NB4 (cell line): ENCODE data around the gene TBC1D8B.

Experiments
- MYC ChIP-seq: IDR thresholded peaks from 2 replicates; pipeline ENCODE4 v1.6.1; 2011; ENCODE audit warnings: low read depth, low read length
- POLR2A ChIP-seq: IDR thresholded peaks from 2 replicates; pipeline ENCODE4 v1.6.1; 2011; ENCODE audit warnings: mild to moderate bottlenecking; ENCODE audit not compliant: insufficient read length; ENCODE audit errors: extremely low read depth
- TF ChIP-seq, protein P1 (sequence below): IDR thresholded peaks from one replicate; pipeline ENCODE4 v1.5.1; 2012; ENCODE audit warnings: low read depth, low read length
- TF ChIP-seq, protein P2 (sequence below): IDR thresholded peaks from 2 replicates; pipeline ENCODE4 v1.6.1; 2011; ENCODE audit warnings: low read depth, low read length

DNA sequence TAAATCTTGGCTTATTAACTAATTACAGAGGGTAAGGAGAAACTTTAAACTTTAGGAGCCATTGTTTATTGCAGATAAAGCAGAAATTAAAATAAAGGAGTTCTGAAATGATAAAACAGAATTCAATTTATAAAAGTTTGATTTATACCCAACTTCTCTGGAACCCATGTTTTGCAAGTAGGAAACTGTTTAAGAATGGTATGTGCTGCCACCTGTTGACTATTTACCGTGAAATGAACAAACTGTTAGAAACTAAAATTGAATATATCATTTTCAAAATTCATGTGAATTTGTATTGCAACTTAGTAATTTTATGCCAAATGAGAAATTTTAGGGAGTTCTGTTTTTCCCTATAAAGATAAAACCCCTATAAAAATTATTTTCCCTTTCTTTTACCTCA, 11.0 kb upstream of the TBC1D8B start:
- TF ChIP-seq POLR2A: no peak
- TF ChIP-seq, protein P1, sequence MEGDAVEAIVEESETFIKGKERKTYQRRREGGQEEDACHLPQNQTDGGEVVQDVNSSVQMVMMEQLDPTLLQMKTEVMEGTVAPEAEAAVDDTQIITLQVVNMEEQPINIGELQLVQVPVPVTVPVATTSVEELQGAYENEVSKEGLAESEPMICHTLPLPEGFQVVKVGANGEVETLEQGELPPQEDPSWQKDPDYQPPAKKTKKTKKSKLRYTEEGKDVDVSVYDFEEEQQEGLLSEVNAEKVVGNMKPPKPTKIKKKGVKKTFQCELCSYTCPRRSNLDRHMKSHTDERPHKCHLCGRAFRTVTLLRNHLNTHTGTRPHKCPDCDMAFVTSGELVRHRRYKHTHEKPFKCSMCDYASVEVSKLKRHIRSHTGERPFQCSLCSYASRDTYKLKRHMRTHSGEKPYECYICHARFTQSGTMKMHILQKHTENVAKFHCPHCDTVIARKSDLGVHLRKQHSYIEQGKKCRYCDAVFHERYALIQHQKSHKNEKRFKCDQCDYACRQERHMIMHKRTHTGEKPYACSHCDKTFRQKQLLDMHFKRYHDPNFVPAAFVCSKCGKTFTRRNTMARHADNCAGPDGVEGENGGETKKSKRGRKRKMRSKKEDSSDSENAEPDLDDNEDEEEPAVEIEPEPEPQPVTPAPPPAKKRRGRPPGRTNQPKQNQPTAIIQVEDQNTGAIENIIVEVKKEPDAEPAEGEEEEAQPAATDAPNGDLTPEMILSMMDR: no peak
- TF ChIP-seq, protein P2, sequence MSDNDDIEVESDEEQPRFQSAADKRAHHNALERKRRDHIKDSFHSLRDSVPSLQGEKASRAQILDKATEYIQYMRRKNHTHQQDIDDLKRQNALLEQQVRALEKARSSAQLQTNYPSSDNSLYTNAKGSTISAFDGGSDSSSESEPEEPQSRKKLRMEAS: no peak
- TF ChIP-seq MYC: no peak
